Measurements from ENCODE around the gene SMURF2. TPM values are rescaled to one million over a fixed set of nuclear protein-coding genes. Genes with fewer than 3 reads are reported as not detected.
A peak's percentile ranks its signal among the peaks of the same experiment; 100 is the strongest.

SMURF2 gene
- total RNA-seq, 1 experiment from 2014 or later = 127 TPM

GRCh38 chr17:64706224-64707049 lies 44.3 kb upstream of the SMURF2 start:
- DNase-seq (ENCODE audit: low read depth, low spot score) = peak; percentile 66
- Histone ChIP-seq H3K4me1 (ENCODE audit: control insufficient read depth in 1 of 2, insufficient read depth in 2 of 2, low read length in 2 of 2) (peaks cover 93 to 100% of the 10 kb centered on the region in 2 experiments), H3K9ac (ENCODE audit: low read length) (peak overlapping the region; percentile 66), H2AFZ (ENCODE audit: low read depth, low read length, poor library complexity, severe bottlenecking) (no peak overlapping the region), H3K27me3 (ENCODE audit: insufficient read depth, low read length) (no peaks in the 10 kb centered on the region), H3K4me2 (ENCODE audit: low read length) (peak overlapping the region; percentile 62), H3K79me2 (ENCODE audit: insufficient read depth, low read length) (no peaks in the 10 kb centered on the region), H3K27ac (ENCODE audit: low read depth, low read length) (peak overlapping the region; percentile 93), H3K9me3 (ENCODE audit: control insufficient read depth in 1 of 2, insufficient read depth in 1 of 2, low read depth in 1 of 2, low read length in 2 of 2) (no peaks in the 10 kb centered on the region), H3K36me3 (ENCODE audit: control insufficient read depth in 1 of 2, insufficient read depth in 2 of 2, low read length in 2 of 2) (no peaks in the 10 kb centered on the region), H4K20me1 (ENCODE audit: insufficient read depth) (no peaks in the 10 kb centered on the region), H3K9me2 (ENCODE audit: insufficient read depth) (no peaks in the 10 kb centered on the region), H3K4me3 (replicated peaks in 1 of 2; ENCODE audit: low read depth in 1 of 2, low read length in 2 of 2) (peak overlapping the region; percentile 32 to 39)
- BruUV-seq (replicated peaks) = TSS peak; percentile 95
- intact Hi-C loops (cut with micrococcal nuclease) = loop anchor here (2.0 kb wide), 1 partner anchor 44 kb away; the partner anchor contains the start of gene SMURF2
- CTCF ChIA-PET = interaction anchor here (1.6 kb wide), 1 partner anchor 287 kb away, joined by 5 read pairs; no protein-coding TSS in a partner anchor
- POLR2A ChIA-PET = interaction anchor here (1.1 to 4.7 kb wide), 17 partner anchors 9 to 200 kb away, joined by 3 to 40 read pairs (median 7); partner anchors contain the start of genes CEP95 and SMURF2
- ATAC-seq = peak; percentile 34
- TF ChIP-seq POLR2AphosphoS5 (IDR thresholded peaks at IDR 0.05; ENCODE audit: low read depth, low read length) = peak; percentile 62
- TF ChIP-seq EZH2phosphoT487 (IDR thresholded peaks at IDR 0.05; ENCODE audit: borderline replicate concordance) = no peak
- peak; percentile 71 for TF ChIP-seq TCF7L2 (IDR thresholded peaks at IDR 0.05; ENCODE audit: borderline replicate concordance, extremely low read depth, insufficient read depth, insufficient read length)
- TF ChIP-seq ZFX (IDR thresholded peaks at IDR 0.05) = no peak
- no peak for TF ChIP-seq CEBPB (IDR thresholded peaks at IDR 0.05; ENCODE audit: low read depth)
- no peak for TF ChIP-seq JUND (IDR thresholded peaks at IDR 0.05)
- no peak for TF ChIP-seq EGR1 (IDR thresholded peaks at IDR 0.05; ENCODE audit: low read depth)
- no peak for TF ChIP-seq ELF1 (IDR thresholded peaks at IDR 0.05; ENCODE audit: borderline replicate concordance, low read depth)
- no peak for TF ChIP-seq SRF (IDR thresholded peaks at IDR 0.05; ENCODE audit: low read depth)
- peak; percentile 42 for TF ChIP-seq YY1 (IDR thresholded peaks at IDR 0.05; ENCODE audit: extremely low read depth, insufficient replicate concordance, low read depth, low read length)
- RAD21 ChIA-PET (ENCODE audit: low non-redundant PET in 1 of 2, low total read pairs in 2 of 2, uncharacterized antibody in 2 of 2, unreplicated experiment in 2 of 2) = interaction anchor here in 1 of 2 experiments (0.7 kb wide), 1 partner anchor 26 kb away, joined by 3 read pairs; no protein-coding TSS in a partner anchor

All from HCT116 (cell line).